Subcutaneous abdominal adipose tissue (tissue), 5 donors: ENCODE results near the gene ANKLE1.
"Not testable (repeated sequence)": the region's sequence is repeated elsewhere in the genome, so short reads cannot be mapped to it uniquely, and the experiment has no call there.

Source experiments
- H3K27ac ChIP-seq: one replicate; pipeline ENCODE4 v1.7.0; 2013; ENCODE audit warnings: low read depth, mild to moderate bottlenecking, inconsistent platforms, low read length, moderate library complexity
- H3K27me3 ChIP-seq, 5 donors: one replicate each; pipeline ENCODE4 v1.7.0; 2013; ENCODE audit warnings: low read length in 5 of 5, inconsistent platforms in 1 of 5; ENCODE audit not compliant: control insufficient read depth in 5 of 5, insufficient read depth in 4 of 5
- H3K36me3 ChIP-seq, 5 donors: one replicate each; pipeline ENCODE4 v1.7.0; 2013; ENCODE audit warnings: low read length in 5 of 5; ENCODE audit not compliant: control insufficient read depth in 5 of 5, insufficient read depth in 5 of 5
- H3K4me1 ChIP-seq, 5 donors: one replicate each; pipeline ENCODE4 v1.7.0; 2013; ENCODE audit warnings: low read length in 5 of 5, mild to moderate bottlenecking in 3 of 5, moderate library complexity in 1 of 5; ENCODE audit not compliant: control insufficient read depth in 5 of 5, insufficient read depth in 5 of 5
- H3K4me3 ChIP-seq, 5 donors: one replicate each; pipeline ENCODE4 v1.7.0; 2013; ENCODE audit warnings: low read length in 5 of 5, low read depth in 1 of 5
- H3K9ac ChIP-seq, 5 donors: one replicate each; pipeline ENCODE4 v1.7.0; 2013; ENCODE audit warnings: low read length in 5 of 5, mild to moderate bottlenecking in 4 of 5, moderate library complexity in 3 of 5
- H3K9me3 ChIP-seq, 5 donors: one replicate each; pipeline ENCODE4 v1.7.0; 2013; ENCODE audit warnings: low read length in 5 of 5; ENCODE audit not compliant: control insufficient read depth in 5 of 5
- donor health status: healthy.
- donor health status: healthy.
- donor health status: healthy.
- donor health status: healthy.
- donor health status: healthy.

ANKLE1 gene

DNA sequence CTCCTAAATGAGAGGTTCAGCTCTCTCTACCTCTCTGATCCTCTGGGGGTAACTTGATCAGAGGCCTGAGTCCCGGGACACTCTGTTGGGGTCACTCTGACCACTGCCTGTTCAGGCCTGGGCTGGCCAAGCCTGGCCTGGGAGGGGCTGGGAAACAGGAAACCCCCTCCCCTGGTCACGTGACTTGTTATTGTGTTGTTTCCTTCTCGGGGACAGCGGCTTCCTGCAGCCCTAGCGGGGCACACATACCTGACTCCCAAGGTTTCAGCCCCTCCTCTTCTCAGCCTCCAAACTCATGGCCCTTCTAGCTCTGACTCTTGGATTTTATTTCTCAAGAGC lies 17.1 kb upstream of the ANKLE1 start, which contains the start of gene USHBP1:
USHBP1 (minus strand) TSS at position 105 of the 339 bp plus-strand sequence. CDS start 446 bp downstream, outside the sequence.
- H3K27ac ChIP-seq = peak within 1 kb of the TSS; percentile 81
- no peaks in the 10 kb centered on the region for H3K27me3 ChIP-seq
- H3K36me3 ChIP-seq = peaks cover 0 to 11% (median 3%) of the 10 kb centered on the region in 5 donors
- H3K9me3 ChIP-seq = peaks cover 0 to 4% (median 2%) of the 10 kb centered on the region in 5 donors
- H3K9ac ChIP-seq = peak within 1 kb of the TSS; percentile 3 to 89 (median 58)
- H3K4me1 ChIP-seq = peaks cover 5 to 40% (median 14%) of the 10 kb centered on the region in 5 donors
- H3K4me3 ChIP-seq = peak within 1 kb of the TSS in 4 of 5 donors; percentile 51 to 81 (median 66)

DNA sequence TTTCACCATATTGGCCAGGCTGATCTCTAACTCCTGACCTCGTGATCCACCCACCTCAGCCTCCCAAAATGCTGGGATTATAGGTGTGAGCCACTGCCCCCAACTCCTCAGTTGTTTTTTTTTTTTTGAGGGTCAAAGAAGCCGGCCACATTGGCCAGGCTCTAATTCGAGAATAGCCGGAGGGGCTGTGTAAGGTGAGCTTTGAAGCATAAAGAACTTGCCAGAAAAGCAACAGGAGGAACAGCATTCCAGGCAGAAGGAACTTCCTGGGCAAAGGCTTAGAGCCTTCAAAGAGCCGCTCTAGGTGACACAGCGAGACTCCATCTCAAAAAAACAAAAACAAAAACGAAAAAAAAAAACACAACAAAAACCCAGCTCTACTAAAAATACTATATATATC lies 15.7 kb upstream of the ANKLE1 start:
- H3K4me1 ChIP-seq = peaks cover 5 to 36% (median 14%) of the 10 kb centered on the region in 5 donors
- H3K9me3 ChIP-seq = no peaks in the 10 kb centered on the region
- H3K27ac ChIP-seq = no peak overlapping the region
- H3K36me3 ChIP-seq = peaks cover 0 to 17% (median 4%) of the 10 kb centered on the region in 5 donors
- H3K27me3 ChIP-seq = no peaks in the 10 kb centered on the region
- no peak overlapping the region for H3K4me3 ChIP-seq
- no peak overlapping the region for H3K9ac ChIP-seq

- Histone ChIP-seq H3K27ac (no peak overlapping the region), H3K27me3 (no peaks in the 10 kb centered on the region), H3K36me3 (peaks cover 0 to 23% (median 9%) of the 10 kb centered on the region in 5 donors), H3K9ac (no peak overlapping the region), H3K9me3 (no peaks in the 10 kb centered on the region), H3K4me3 (peak overlapping the region in 1 of 5 donors; percentile 11), H3K4me1 (peaks cover 5 to 34% (median 14%) of the 10 kb centered on the region in 5 donors)
These were observed 15.1 kb upstream of the ANKLE1 start for GRCh38 chr19:17266589-17266974.

DNA sequence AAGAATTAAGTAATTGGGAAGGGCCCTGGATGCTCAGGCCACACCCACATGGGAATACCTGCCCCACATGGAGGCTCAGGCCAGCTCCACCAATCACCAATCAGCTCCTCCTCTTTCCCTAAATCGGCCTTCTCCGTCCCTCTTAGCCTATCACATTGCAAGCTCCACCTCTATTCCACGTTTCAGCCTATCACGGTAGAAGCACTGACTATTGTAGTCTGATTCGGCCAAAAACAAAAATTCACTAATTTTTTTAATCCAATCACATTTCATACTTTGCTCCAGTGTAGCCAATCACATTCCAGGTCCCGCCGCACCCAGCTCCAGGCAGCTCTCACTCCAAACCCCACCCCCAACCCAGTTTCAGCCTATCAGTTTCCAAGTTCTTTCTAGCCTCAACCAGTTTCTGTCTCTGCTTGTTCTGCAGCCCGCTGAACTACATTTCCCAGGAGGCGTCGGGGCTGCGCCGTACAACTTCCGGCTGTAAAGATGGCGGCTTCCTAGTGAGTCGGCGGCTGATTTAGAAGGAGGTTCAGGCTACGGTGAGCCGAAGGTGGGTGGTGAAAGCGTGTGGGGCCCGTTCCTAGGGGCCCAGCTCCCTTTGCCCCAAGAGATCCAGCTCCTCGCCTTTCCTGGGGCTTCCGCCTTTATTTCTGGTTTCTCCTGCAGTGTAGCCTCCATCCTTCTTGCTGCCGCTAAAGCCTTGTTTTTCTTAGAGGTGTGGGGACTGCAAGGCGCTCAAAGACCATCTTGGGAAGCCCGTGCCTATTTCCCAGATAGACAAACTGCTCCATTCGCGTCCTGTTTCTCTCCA lies 14.5 kb upstream of the ANKLE1 start, which contains the start of gene BABAM1:
BABAM1 (plus strand) TSS at position 469 of the 814 bp plus-strand sequence. CDS start 1,364 bp downstream, outside the sequence.
- Histone ChIP-seq H3K27ac (peak within 1 kb of the TSS; percentile 86), H3K9me3 (no peaks in the 10 kb centered on the region), H3K27me3 (no peaks in the 10 kb centered on the region), H3K9ac (peak within 1 kb of the TSS; percentile 60 to 95 (median 86)), H3K36me3 (peaks cover 0 to 29% (median 12%) of the 10 kb centered on the region in 5 donors), H3K4me3 (peak within 1 kb of the TSS; percentile 86 to 98 (median 98)), H3K4me1 (peaks cover 5 to 33% (median 14%) of the 10 kb centered on the region in 5 donors)

DNA sequence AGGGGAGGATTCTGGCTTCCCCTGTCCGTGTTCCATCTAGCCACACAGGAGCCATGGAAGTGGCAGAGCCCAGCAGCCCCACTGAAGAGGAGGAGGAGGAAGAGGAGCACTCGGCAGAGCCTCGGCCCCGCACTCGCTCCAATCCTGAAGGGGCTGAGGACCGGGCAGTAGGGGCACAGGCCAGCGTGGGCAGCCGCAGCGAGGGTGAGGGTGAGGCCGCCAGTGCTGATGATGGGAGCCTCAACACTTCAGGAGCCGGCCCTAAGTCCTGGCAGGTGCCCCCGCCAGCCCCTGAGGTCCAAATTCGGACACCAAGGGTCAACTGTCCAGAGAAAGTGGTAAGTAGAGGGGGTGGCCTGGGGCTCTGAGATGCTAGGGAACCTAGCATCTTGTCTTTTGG lies 12.9 kb upstream of the ANKLE1 start:
- H3K27me3 ChIP-seq = no peaks in the 10 kb centered on the region
- H3K4me1 ChIP-seq = peaks cover 5 to 24% (median 14%) of the 10 kb centered on the region in 5 donors
- no peak overlapping the region for H3K9ac ChIP-seq
- peaks cover 0 to 38% (median 17%) of the 10 kb centered on the region in 5 donors for H3K36me3 ChIP-seq
- no peak overlapping the region for H3K4me3 ChIP-seq
- H3K9me3 ChIP-seq = no peaks in the 10 kb centered on the region
- no peak overlapping the region for H3K27ac ChIP-seq

DNA sequence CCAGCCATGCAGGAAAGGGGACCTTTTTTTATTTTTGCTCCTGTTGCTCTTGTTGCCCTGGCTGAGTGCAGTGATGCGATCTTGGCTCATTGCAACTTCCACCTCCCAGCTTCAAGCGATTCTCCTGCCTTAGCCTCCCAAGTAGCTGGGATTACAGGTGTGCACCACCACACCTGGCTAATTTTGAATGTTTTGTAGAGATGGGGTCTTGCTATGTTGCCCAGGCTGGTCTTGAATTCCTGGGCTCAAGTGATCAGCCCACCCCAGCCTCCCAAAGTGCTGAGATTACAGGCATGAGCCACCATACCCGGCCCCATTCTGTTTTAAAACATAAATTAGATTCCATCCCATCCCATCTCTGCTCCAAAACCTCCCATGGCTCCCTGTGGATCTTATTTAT lies 6.8 kb upstream of the ANKLE1 start:
- not testable (repeated sequence) for H3K9me3 ChIP-seq, H3K4me1 ChIP-seq, H3K9ac ChIP-seq, H3K4me3 ChIP-seq, H3K27ac ChIP-seq, H3K27me3 ChIP-seq
- H3K36me3 ChIP-seq = peaks cover 0 to 77% (median 60%) of the 10 kb centered on the region in 5 donors

DNA sequence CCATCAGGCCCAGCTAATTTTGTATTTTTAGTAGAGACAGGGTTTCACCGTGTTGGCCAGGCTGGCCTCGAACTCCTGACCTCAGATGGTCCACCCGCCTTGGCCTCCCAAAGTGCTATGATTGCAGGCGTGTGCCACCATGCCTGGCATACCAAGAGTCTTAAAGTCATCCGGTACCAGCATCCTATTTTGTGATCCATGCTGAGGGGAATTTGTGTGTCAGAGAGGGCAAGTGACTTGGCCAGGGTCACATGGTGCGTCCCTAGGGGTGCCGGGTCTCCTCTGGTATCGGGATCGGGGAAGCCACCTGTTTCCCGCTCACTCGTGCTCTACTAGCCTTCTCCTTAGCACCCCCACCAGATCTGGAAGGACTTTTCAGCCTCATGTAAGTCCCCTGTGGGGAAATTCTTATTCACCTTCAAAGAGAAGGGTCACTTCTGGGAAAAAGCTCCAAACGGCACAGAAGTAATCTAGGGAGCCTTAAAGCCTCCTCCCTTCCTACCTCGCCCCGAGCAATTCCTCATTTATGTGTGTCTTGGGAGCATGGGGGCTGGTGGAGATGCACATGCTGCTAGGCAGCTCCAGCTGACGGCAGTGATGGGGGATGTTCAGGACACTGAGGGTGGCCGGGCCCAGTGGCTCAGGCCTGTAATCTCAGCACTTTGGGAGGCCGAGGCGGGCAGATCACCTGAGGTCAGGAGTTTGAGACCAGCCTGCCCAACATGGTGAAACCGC lies 6.1 kb upstream of the ANKLE1 start:
- no peaks in the 10 kb centered on the region for H3K27me3 ChIP-seq
- H3K4me3 ChIP-seq = no peak overlapping the region
- H3K4me1 ChIP-seq = no peaks in the 10 kb centered on the region
- H3K27ac ChIP-seq = no peak overlapping the region
- no peaks in the 10 kb centered on the region for H3K9me3 ChIP-seq
- no peak overlapping the region for H3K9ac ChIP-seq
- H3K36me3 ChIP-seq = peaks cover 0 to 71% (median 57%) of the 10 kb centered on the region in 5 donors

DNA sequence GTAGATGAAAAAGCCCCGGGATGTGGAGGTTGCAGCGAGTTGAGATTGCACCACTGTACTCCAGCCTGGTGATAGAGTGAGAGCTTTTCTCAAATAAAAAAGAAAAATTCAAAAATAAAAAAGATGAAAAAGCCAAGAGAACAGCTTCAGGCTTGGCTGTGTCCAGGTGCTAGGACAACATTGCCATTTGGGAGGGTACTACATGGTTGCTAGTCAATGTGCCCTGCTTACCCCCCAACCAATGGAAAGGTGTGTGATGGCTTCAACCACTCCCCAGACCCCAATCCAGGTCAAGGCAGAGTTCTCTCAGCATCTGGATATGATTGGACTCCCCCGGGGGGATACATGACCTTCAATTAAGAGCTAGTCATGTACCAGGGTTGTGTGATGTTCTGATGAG lies 2.3 kb upstream of the ANKLE1 start:
- Histone ChIP-seq H3K9me3 (no peaks in the 10 kb centered on the region), H3K36me3 (peaks cover 0 to 41% (median 37%) of the 10 kb centered on the region in 5 donors), H3K4me3 (no peak overlapping the region), H3K9ac (no peak overlapping the region), H3K27ac (no peak overlapping the region), H3K27me3 (peaks cover 0 to 17% (median 14%) of the 10 kb centered on the region in 5 donors), H3K4me1 (peaks cover 0 to 19% (median 17%) of the 10 kb centered on the region in 5 donors)

DNA sequence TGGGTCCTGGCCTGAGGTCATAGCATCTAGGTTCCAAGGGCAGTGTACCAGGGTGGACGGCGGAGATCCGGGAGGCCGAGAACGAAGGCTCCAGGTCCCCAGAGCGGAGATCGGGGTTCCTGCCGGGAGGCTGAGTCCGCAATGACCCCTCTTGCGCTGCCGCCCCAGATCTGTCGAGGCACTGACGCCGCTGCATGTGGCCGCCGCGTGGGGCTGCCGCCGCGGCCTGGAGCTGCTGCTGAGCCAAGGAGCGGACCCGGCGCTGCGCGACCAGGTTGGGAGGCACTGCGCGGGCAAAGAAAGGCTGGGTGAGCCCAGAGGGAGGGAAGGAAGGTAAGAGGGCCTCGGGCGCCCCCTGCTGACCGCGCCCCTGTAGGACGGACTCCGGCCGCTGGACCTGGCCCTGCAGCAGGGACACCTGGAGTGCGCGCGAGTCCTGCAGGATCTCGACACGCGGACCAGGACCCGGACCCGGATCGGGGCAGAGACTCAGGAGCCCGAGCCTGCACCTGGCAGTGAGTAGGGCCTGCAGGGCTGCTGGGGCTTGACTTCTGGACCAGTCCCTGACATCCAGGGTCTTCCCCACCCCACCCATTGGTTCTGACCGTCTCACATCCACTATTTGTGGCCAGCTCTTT lies 906 bp downstream of the ANKLE1 start:
- Histone ChIP-seq H3K27me3 (peaks cover 0 to 17% (median 14%) of the 10 kb centered on the region in 5 donors), H3K9ac (peak overlapping the region in 2 of 5 donors; percentile 47 to 52), H3K4me3 (peak overlapping the region in 3 of 5 donors; percentile 34 to 64 (median 50)), H3K27ac (no peak overlapping the region), H3K4me1 (peaks cover 0 to 19% (median 17%) of the 10 kb centered on the region in 5 donors), H3K9me3 (no peaks in the 10 kb centered on the region), H3K36me3 (peaks cover 0 to 11% (median 10%) of the 10 kb centered on the region in 5 donors)
